ENCODE measurements around the gene KLF16.

Gene KLF16

GRCh38 chr19:1805401-1806183 lies 57.8 kb downstream of the KLF16 start:
- DNase-seq = no peak

- DNase-seq = no peak
Observed at GRCh38 chr19:1804858-1805257, 58.5 kb downstream of the KLF16 start.

Measured in activated effector memory CD4-positive, alpha-beta T cell treated with anti-CD3 and anti-CD28 coated beads, Interleukin-2, amount 50 U/mL, for 16 hours (primary cell).